ENCODE results near the gene SLC22A3.
"Not testable (repeated sequence)": the region's sequence is repeated elsewhere in the genome, so short reads cannot be mapped to it uniquely, and the experiment has no call there.

The SLC22A3 gene

GRCh38 chr6:160348223-160349019 lies at the start of gene SLC22A3:
SLC22A3 (plus strand) TSS chr6:160348378; CDS start chr6:160348420, 42 bp downstream.
- no peak for TF ChIP-seq CTCF (IDR thresholded peaks at IDR 0.05; ENCODE audit: extremely low read depth, insufficient read depth, missing control alignments)
- in situ Hi-C loops (cut with MboI; ENCODE audit: low pct_unique_long_range_greater_than_20kb, low sequenced_read_pairs, unreplicated experiment), result no loop called here
- DNase-seq (ENCODE audit: low spot score), result no peak

- TF ChIP-seq CTCF (IDR thresholded peaks at IDR 0.05; ENCODE audit: extremely low read depth, insufficient read depth, missing control alignments), result no peak
- DNase-seq (ENCODE audit: low spot score), result no peak
- in situ Hi-C loops (cut with MboI; ENCODE audit: low pct_unique_long_range_greater_than_20kb, low sequenced_read_pairs, unreplicated experiment), result no loop called here
Observed at GRCh38 chr6:160299559-160299958, 48.6 kb upstream of the SLC22A3 start.

GRCh38 chr6:160300076-160300695 lies 48.0 kb upstream of the SLC22A3 start:
- no peak for DNase-seq (ENCODE audit: low spot score)
- in situ Hi-C loops (cut with MboI; ENCODE audit: low pct_unique_long_range_greater_than_20kb, low sequenced_read_pairs, unreplicated experiment), result no loop called here
- TF ChIP-seq CTCF (IDR thresholded peaks at IDR 0.05; ENCODE audit: extremely low read depth, insufficient read depth, missing control alignments), result no peak

- in situ Hi-C loops (cut with MboI; ENCODE audit: low pct_unique_long_range_greater_than_20kb, low sequenced_read_pairs, unreplicated experiment), result no loop called here
- no peak for DNase-seq (ENCODE audit: low spot score)
- no peak for TF ChIP-seq CTCF (IDR thresholded peaks at IDR 0.05; ENCODE audit: extremely low read depth, insufficient read depth, missing control alignments)
Observed at GRCh38 chr6:160301339-160301738, 46.8 kb upstream of the SLC22A3 start.

- in situ Hi-C loops (cut with MboI; ENCODE audit: low pct_unique_long_range_greater_than_20kb, low sequenced_read_pairs, unreplicated experiment); DNase-seq (ENCODE audit: low spot score): not testable (repeated sequence)
Observed at GRCh38 chr6:160302431-160303082, 45.6 kb upstream of the SLC22A3 start.

GRCh38 chr6:160303806-160304205 lies 44.4 kb upstream of the SLC22A3 start:
- in situ Hi-C loops (cut with MboI; ENCODE audit: low pct_unique_long_range_greater_than_20kb, low sequenced_read_pairs, unreplicated experiment), result no loop called here
- no peak for TF ChIP-seq CTCF (IDR thresholded peaks at IDR 0.05; ENCODE audit: extremely low read depth, insufficient read depth, missing control alignments)
- no peak for DNase-seq (ENCODE audit: low spot score)

Measured in GM13977 (cell line).